Fibroblast of the aortic adventitia (primary cell): ENCODE results near the gene OSM. TPM values are rescaled to one million over a fixed set of nuclear protein-coding genes. Genes with fewer than 3 reads are reported as not detected.

Experiments used
- DNase-seq: peaks from one replicate; pipeline ENCODE4 v3.0.0-alpha.2; 2010; ENCODE audit warnings: low read depth
- H3K4me3 ChIP-seq: 2 replicates; pipeline ENCODE4 v1.5.1; 2011; ENCODE audit warnings: low read depth, mild to moderate bottlenecking, control low read depth, low read length, moderate library complexity
- CTCF ChIP-seq: IDR thresholded peaks from 2 replicates; pipeline ENCODE4 v1.5.1; 2011; ENCODE audit warnings: mild to moderate bottlenecking, low read length, control low read depth, inconsistent platforms; ENCODE audit not compliant: insufficient read depth
- total RNA-seq: library from RNA; depleted of rRNA; stranded (reverse); fragments of >200 nt; gene quantifications from 2 replicates; pipeline ENCODE4 v1.2.3, GENCODE V29; 2012; ENCODE audit warnings: low replicate concordance

OSM gene
- total RNA-seq, 1 donor: not detected

GRCh38 chr22:30285176-30285845, 18.7 kb upstream of the OSM start:
- H3K4me3 ChIP-seq: no peak overlapping the region
- TF ChIP-seq CTCF: no peak
- DNase-seq: no peak

GRCh38 chr22:30284666-30285065, 18.0 kb upstream of the OSM start:
- no peak overlapping the region for H3K4me3 ChIP-seq
- DNase-seq: no peak
- TF ChIP-seq CTCF: no peak

- no peak overlapping the region for H3K4me3 ChIP-seq
- no peak for TF ChIP-seq CTCF
- no peak for DNase-seq
These were observed 17.5 kb upstream of the OSM start for GRCh38 chr22:30284172-30284571.

GRCh38 chr22:30283342-30283741, 16.7 kb upstream of the OSM start:
- no peak for TF ChIP-seq CTCF
- no peak overlapping the region for H3K4me3 ChIP-seq
- no peak for DNase-seq

- DNase-seq: no peak
- H3K4me3 ChIP-seq: no peak overlapping the region
- TF ChIP-seq CTCF: no peak
These were observed 16.0 kb upstream of the OSM start for GRCh38 chr22:30282616-30283046.

GRCh38 chr22:30280505-30280904, 13.9 kb upstream of the OSM start:
- TF ChIP-seq CTCF: no peak
- no peak for DNase-seq
- no peak overlapping the region for H3K4me3 ChIP-seq

- no peak for DNase-seq
These were observed 13.3 kb upstream of the OSM start for GRCh38 chr22:30279932-30280331.

More at GRCh38 chr22:30279932-30280331, 13.3 kb upstream of the OSM start:
- no peak for TF ChIP-seq CTCF
- no peak overlapping the region for H3K4me3 ChIP-seq
